Left forelimb (tissue), 1 donor: ENCODE results near the gene OR6M1.

Experiments used
- DNase-seq: peaks from one replicate; pipeline ENCODE4 v3.0.0-alpha.2; 2018; ENCODE audit warnings: low spot score

OR6M1 gene, protein sequence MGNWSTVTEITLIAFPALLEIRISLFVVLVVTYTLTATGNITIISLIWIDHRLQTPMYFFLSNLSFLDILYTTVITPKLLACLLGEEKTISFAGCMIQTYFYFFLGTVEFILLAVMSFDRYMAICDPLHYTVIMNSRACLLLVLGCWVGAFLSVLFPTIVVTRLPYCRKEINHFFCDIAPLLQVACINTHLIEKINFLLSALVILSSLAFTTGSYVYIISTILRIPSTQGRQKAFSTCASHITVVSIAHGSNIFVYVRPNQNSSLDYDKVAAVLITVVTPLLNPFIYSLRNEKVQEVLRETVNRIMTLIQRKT

DNA sequence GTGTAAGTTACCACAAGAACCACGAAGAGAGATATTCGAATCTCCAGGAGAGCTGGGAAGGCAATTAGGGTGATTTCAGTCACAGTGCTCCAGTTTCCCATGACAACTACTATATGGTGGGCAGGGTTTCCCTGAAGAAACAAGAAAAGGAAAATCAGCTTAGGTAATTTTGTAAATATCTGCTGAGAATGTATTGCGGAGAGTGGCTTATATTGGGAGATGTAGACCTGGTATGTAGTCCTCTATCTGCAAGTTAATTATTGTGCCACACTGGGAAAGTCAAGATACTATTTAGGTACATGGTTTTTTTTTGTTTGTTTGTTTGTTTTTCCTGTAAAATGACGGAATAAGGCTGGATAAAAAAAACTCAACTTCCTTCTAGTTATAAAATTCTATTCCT is at the start of gene OR6M1:
Gene OR6M1 (minus strand): TSS at position 101 of the 400 bp plus-strand sequence. CDS start 0 bp downstream, at position 101.
- no peak for DNase-seq

GRCh38 chr11:123853038-123853437 is 46.9 kb upstream of the OR6M1 start:
- no peak for DNase-seq

DNA sequence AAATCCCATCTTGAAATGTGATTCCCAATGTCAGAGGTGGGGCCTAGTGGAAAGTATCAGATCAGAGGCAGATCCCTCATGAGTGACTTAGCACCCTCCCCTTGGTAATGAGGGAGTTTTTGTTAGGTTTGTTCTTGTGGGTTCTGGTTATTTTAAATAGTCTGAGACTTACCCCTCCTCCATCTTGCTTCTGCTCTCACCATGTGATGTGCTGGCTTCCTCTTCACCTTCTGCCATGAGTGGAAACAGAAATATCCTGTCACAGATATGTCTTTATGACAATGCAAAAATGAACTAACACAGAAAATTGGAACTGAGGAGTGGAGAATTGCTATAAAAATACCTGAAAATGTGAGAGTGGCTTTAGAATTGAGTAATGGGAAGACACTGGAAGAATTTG is 46.2 kb upstream of the OR6M1 start:
- no peak for DNase-seq

DNA sequence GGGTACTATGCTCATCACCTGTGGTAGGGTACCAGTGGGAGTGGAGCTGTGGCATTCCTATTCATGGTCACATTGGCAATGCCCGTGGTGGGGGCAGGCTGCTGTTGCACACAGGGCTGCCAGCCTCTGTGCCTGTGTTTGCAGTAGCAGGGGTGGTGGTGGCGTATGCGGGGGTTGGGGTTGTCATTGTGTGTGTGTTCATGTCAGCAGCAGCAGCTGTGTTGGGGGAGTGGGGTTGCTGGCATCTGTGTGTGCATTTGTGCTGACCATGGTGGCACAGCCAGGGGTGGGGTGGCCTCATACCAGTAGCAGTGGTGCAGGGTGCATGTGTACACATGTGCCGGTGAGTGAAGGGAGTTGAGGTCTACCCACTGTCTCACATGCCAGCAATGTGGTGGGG is 45.0 kb upstream of the OR6M1 start:
- no peak for DNase-seq

- DNase-seq = no peak
These were observed 35.0 kb upstream of the OR6M1 start for GRCh38 chr11:123841174-123841573.

GRCh38 chr11:123839131-123839530 is 33.0 kb upstream of the OR6M1 start:
- DNase-seq = no peak

- no peak for DNase-seq
These were observed 32.5 kb upstream of the OR6M1 start for GRCh38 chr11:123838659-123839058.

DNA sequence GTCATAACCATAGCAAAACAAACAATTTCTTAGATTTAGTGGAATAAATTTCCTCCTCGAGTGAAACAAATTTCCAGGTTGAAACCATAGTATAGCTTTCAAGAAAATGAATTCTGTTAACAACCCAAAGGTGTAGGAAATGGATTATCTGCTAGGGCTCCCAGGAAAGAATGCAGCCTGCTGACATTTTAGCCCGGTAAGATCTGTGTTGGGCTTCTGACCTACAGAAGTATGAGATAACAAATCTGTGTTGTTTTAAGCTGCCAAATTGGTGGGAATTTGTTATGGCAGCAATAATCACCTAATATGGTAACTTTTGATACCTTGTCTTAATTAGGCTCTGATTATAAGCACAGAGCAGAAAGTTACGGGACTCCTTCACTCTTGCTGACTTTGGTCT is 32.0 kb upstream of the OR6M1 start:
- DNase-seq = no peak

DNA sequence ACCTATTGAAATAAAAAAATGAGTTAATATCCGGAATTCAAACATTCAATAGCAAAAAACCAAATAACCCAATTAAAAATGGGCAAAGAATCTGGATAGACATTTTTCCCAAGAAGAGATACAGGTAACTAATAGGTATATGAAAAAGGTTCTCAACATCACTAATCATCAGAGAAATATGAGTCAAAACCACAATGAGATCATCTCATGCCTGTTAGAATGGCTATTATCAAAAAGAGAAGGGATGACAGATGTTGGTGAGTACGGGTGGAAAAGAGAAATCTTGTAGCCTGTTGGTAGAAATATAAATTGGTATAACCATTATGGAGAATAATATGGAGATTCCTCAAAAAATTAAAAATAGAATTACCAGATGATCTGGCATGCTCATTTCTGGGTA is 26.9 kb upstream of the OR6M1 start:
- DNase-seq = no peak

GRCh38 chr11:123829745-123830144 is 23.6 kb upstream of the OR6M1 start:
- DNase-seq = no peak

- DNase-seq = no peak
These were observed 16.4 kb upstream of the OR6M1 start for GRCh38 chr11:123822599-123822998.

DNA sequence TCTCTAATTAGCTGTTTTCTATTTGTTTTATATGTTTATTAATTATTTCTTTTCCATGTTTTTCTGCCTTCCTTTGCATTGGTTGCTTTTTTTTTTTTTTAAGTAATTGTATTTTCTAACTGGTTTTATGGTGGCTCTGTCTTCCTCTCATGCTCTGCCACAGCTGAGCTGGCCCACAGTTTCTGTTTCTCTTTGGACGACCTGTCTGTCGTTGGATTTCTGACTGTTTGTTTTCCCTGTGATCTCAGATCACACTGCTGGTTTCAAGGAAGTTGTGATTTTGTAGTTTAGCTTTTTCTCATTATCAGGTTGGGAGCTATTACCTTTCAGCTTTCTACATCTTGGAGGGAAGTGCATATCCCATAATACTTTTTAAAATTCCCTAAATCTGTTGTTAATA is 15.9 kb upstream of the OR6M1 start:
- no peak for DNase-seq

DNA sequence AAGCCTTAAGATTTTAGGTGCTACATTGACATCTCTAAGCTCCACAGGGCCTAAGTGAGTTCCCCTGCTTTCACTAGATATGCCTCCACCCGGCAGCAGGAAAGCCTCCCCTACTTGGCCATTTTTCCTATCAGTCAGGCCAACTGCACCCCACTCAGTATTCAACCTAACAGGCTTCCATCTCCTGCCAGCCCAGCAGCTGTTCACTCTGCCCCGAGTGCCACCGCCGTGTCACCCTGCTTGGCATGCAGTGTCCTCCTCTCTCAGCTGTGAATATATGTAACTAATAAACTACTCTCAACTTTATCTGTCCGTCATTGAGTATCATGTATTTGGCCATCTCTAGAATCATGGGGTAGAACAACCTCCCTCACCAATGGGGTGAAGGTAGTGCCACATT is 9.0 kb upstream of the OR6M1 start:
- no peak for DNase-seq

GRCh38 chr11:123801765-123802164 is 4.4 kb downstream of the OR6M1 start:
- DNase-seq = no peak

GRCh38 chr11:123800036-123800435 is 6.1 kb downstream of the OR6M1 start:
- no peak for DNase-seq

- DNase-seq = no peak
These were observed 6.7 kb downstream of the OR6M1 start for GRCh38 chr11:123799438-123799837.

GRCh38 chr11:123798513-123799252 is 7.5 kb downstream of the OR6M1 start:
- no peak for DNase-seq

- no peak for DNase-seq
These were observed 8.1 kb downstream of the OR6M1 start for GRCh38 chr11:123798079-123798478.

- DNase-seq = no peak
These were observed 8.6 kb downstream of the OR6M1 start for GRCh38 chr11:123797541-123797940.

DNA sequence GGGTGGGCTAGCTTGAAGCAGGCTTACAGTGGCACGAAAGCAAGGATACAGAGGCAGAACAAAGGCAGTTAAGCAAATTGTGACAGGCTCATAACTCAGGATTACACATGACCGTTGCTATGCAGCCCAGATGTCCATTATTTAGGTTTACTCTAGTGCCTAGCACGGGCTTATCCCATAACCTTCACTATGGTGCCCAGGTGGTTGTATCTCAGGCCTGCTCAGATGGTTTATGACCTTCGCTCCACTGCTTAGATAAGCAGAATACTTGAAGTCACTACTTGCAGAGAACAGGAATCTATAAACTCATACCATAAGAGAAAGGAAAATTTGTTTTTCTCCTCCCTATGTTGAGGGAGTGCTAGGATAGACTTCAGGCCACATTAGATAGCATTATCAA is 9.0 kb downstream of the OR6M1 start:
- DNase-seq = no peak

- no peak for DNase-seq
These were observed 9.9 kb downstream of the OR6M1 start for GRCh38 chr11:123796226-123796625.

GRCh38 chr11:123783536-123783935 is 22.6 kb downstream of the OR6M1 start:
- no peak for DNase-seq

GRCh38 chr11:123778511-123778910 is 27.6 kb downstream of the OR6M1 start:
- DNase-seq = no peak
